A549 (cell line): ENCODE data around the gene VEZT.

Experiments used
- KDM1A ChIP-seq: fragments of 200-600 bp; sonication (generic); IDR thresholded peaks from 2 replicates; pipeline ENCODE4 v1.6.1; 2016; ENCODE audit warnings: low read depth, mild to moderate bottlenecking
- POLR2A ChIP-seq: IDR thresholded peaks from 2 replicates; pipeline ENCODE4 v1.6.1; 2012; ENCODE audit warnings: mild to moderate bottlenecking, low read length
- REST ChIP-seq: fragments of 200-600 bp; sonication (generic); IDR thresholded peaks from 2 replicates; pipeline ENCODE4 v1.6.1; 2016; ENCODE audit warnings: antibody characterized with exemption, mild to moderate bottlenecking, moderate library complexity
- USF2 ChIP-seq: fragments of 450-650 bp; IDR thresholded peaks from 2 replicates; pipeline ENCODE4 v1.6.1; 2014; ENCODE audit warnings: antibody characterized with exemption

- no peak for TF ChIP-seq REST
- TF ChIP-seq POLR2A: no peak
- no peak for TF ChIP-seq KDM1A
- TF ChIP-seq USF2: no peak
These were observed 126.0 kb downstream of the VEZT start for GRCh38 chr12:95343461-95344230.
